Erythroblast (primary cell): ENCODE results near the gene C2CD4C.

Experiments used
- GATA1 ChIP-seq: IDR thresholded peaks from 2 replicates; pipeline ENCODE4 v1.6.1; 2011; ENCODE audit warnings: low read depth, mild to moderate bottlenecking, control low read depth, low read length, moderate library complexity
- POLR2A ChIP-seq: IDR thresholded peaks from 2 replicates; pipeline ENCODE4 v1.6.1; 2011; ENCODE audit warnings: mild to moderate bottlenecking, low read length

- TF ChIP-seq POLR2A = no peak
- no peak for TF ChIP-seq GATA1
Measured at GRCh38 chr19:399370-399769, 9.6 kb downstream of the C2CD4C start.
